Measurements from ENCODE around the gene FAM210A. TPM values are rescaled to one million over a fixed set of nuclear protein-coding genes. Genes with fewer than 3 reads are reported as not detected.

The FAM210A gene
- total RNA-seq, 6 experiments from 2014 or later: 9.3 to 21.9 (median 11.8) TPM

GRCh38 chr18:13647761-13648160 is 78.6 kb downstream of the FAM210A start:
- no peaks in the 10 kb centered on the region for H3K9me3 ChIP-seq
- H3K4me3 ChIP-seq: no peak overlapping the region
- DNase-seq: no peak
- no peaks in the 10 kb centered on the region for H3K27me3 ChIP-seq
- TF ChIP-seq, protein P1, sequence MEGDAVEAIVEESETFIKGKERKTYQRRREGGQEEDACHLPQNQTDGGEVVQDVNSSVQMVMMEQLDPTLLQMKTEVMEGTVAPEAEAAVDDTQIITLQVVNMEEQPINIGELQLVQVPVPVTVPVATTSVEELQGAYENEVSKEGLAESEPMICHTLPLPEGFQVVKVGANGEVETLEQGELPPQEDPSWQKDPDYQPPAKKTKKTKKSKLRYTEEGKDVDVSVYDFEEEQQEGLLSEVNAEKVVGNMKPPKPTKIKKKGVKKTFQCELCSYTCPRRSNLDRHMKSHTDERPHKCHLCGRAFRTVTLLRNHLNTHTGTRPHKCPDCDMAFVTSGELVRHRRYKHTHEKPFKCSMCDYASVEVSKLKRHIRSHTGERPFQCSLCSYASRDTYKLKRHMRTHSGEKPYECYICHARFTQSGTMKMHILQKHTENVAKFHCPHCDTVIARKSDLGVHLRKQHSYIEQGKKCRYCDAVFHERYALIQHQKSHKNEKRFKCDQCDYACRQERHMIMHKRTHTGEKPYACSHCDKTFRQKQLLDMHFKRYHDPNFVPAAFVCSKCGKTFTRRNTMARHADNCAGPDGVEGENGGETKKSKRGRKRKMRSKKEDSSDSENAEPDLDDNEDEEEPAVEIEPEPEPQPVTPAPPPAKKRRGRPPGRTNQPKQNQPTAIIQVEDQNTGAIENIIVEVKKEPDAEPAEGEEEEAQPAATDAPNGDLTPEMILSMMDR (IDR thresholded peaks at IDR 0.05): no peak
- TF ChIP-seq POLR2A (IDR thresholded peaks at IDR 0.05): no peak
- peaks cover 0 to 13% (median 6%) of the 10 kb centered on the region in 4 donors for H3K36me3 ChIP-seq
- no peak for ATAC-seq
- WGBS (ENCODE audit: insufficient coverage, low coverage, low lambda C conversion rate, missing lambda C conversion rate): 100% methylated on average over 2 of the region's 4 CpGs
- H3K27ac ChIP-seq: no peak overlapping the region
- intact Hi-C loops (cut with DNase I): no loop called here
- H3K4me1 ChIP-seq: no peaks in the 10 kb centered on the region

DNA sequence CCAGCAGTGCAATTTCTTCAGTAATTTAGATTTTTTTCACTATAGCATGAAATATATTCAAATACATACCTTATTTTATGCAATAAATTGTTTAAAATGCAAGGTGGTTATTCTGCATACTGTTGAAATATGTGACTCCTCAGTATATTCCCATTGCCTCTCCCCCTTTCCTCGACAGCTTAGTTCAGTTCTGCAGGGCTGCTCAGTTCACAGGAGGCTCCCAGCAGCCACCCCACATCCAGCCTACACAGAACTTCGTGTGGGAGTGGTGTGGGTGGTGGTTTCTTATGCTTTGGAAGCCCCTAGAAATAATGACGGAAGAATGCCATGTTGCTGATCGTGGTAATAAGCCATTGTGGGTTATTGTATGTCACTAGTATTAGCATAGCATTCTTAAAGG is 79.7 kb downstream of the FAM210A start:
- no peak overlapping the region for H3K4me3 ChIP-seq
- H3K9me3 ChIP-seq: no peaks in the 10 kb centered on the region
- 88% methylated on average over 3 of the region's 4 CpGs for WGBS (ENCODE audit: insufficient coverage, low coverage, low lambda C conversion rate, missing lambda C conversion rate)
- DNase-seq: no peak
- H3K27me3 ChIP-seq: no peaks in the 10 kb centered on the region
- no peaks in the 10 kb centered on the region for H3K4me1 ChIP-seq
- no peak overlapping the region for H3K27ac ChIP-seq
- no peak for ATAC-seq
- TF ChIP-seq, protein P1 (IDR thresholded peaks at IDR 0.05): no peak
- no peak for TF ChIP-seq POLR2A (IDR thresholded peaks at IDR 0.05)
- intact Hi-C loops (cut with DNase I): no loop called here
- H3K36me3 ChIP-seq: peaks cover 0 to 13% (median 6%) of the 10 kb centered on the region in 4 donors

GRCh38 chr18:13645093-13645492 is 81.3 kb downstream of the FAM210A start:
- intact Hi-C loops (cut with DNase I): no loop called here

GRCh38 chr18:13643261-13643751 is 83.1 kb downstream of the FAM210A start:
- no peak for TF ChIP-seq POLR2A (IDR thresholded peaks at IDR 0.05)
- TF ChIP-seq, protein P1 (IDR thresholded peaks at IDR 0.05): no peak
- Histone ChIP-seq H3K27me3 (no peaks in the 10 kb centered on the region), H3K4me1 (no peaks in the 10 kb centered on the region), H3K27ac (no peak overlapping the region), H3K4me3 (no peak overlapping the region), H3K9me3 (no peaks in the 10 kb centered on the region), H3K36me3 (peaks cover 0 to 13% (median 6%) of the 10 kb centered on the region in 4 donors)
- ATAC-seq (no peak), DNase-seq (no peak)
- 55% methylated on average over 6 of the region's 16 CpGs for WGBS (ENCODE audit: insufficient coverage, low coverage, low lambda C conversion rate, missing lambda C conversion rate)
- intact Hi-C loops (cut with DNase I): no loop called here

More at GRCh38 chr18:13645093-13645492, 81.3 kb downstream of the FAM210A start:
- Histone ChIP-seq H3K27ac (no peak overlapping the region), H3K9me3 (no peaks in the 10 kb centered on the region), H3K36me3 (peaks cover 0 to 13% (median 6%) of the 10 kb centered on the region in 4 donors), H3K4me3 (no peak overlapping the region), H3K27me3 (no peaks in the 10 kb centered on the region), H3K4me1 (no peaks in the 10 kb centered on the region)
- ATAC-seq (no peak), DNase-seq (no peak)
- 93% methylated on average over 10 of the region's 16 CpGs for WGBS (ENCODE audit: insufficient coverage, low coverage, low lambda C conversion rate, missing lambda C conversion rate)
- TF ChIP-seq, protein P1 (IDR thresholded peaks at IDR 0.05): no peak
- TF ChIP-seq POLR2A (IDR thresholded peaks at IDR 0.05): no peak

DNA sequence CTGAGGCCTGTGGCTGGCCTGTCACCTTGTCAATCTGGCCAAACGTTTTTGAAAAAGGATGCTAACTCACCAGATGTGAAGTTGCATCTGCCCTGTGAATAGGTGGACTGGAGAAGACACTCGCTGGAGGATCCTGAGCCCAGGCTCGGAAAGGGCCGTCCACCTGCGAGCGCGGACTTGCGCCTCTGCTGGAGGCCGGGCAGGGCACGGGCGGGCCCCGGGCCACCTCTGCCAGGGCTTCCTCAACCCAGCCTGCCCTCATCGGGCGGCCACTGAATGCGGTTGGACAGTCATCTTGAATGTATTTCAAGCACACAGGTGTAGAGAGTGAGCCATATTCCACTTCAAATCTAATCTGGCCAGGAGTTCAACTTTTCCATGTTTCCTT is 83.9 kb downstream of the FAM210A start:
- H3K4me3 ChIP-seq: no peak overlapping the region
- intact Hi-C loops (cut with DNase I): no loop called here
- 71% methylated on average over 2 of the region's 15 CpGs for WGBS (ENCODE audit: insufficient coverage, low coverage, low lambda C conversion rate, missing lambda C conversion rate)
- H3K4me1 ChIP-seq: no peaks in the 10 kb centered on the region
- no peak for ATAC-seq
- DNase-seq: no peak
- no peak for TF ChIP-seq POLR2A (IDR thresholded peaks at IDR 0.05)
- TF ChIP-seq, protein P1 (IDR thresholded peaks at IDR 0.05): no peak
- no peak overlapping the region for H3K27ac ChIP-seq
- no peaks in the 10 kb centered on the region for H3K27me3 ChIP-seq
- peaks cover 0 to 13% (median 6%) of the 10 kb centered on the region in 4 donors for H3K36me3 ChIP-seq
- H3K9me3 ChIP-seq: no peaks in the 10 kb centered on the region

All from right lobe of liver (tissue), 6 donors.